GM21390 (cell line): ENCODE results near the gene ASIP.
"Not testable (repeated sequence)": the region's sequence is repeated elsewhere in the genome, so short reads cannot be mapped to it uniquely, and the experiment has no call there.

Experiments
- ATAC-seq: cut with Tn5 transposase; IDR thresholded peaks from one replicate; pipeline ENCODE4 v1.9.1; 2021; ENCODE audit not compliant: unreplicated experiment

ASIP gene

GRCh38 chr20:34242015-34242414 lies 792 bp downstream of the ASIP start:
- ATAC-seq: not testable (repeated sequence)

DNA sequence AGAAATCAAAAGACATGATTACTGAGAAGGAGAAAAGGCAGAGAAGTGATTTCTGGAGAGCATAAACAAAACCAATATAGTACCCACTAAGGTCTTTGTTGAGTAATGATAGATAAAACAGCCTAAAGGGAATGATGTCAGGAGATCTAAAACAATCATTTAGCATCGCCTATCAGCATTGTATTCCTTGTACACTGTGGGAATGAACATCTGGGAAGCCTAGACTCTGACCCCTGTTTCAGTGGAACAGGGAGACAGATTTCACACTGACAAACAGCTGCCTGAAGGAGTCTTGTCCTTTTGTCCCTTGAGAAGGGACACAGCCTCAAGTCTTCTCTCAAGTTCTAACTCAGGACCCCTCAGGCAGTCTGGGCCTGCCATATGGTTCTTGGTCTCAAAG lies 1.7 kb downstream of the ASIP start:
- ATAC-seq: no peak

DNA sequence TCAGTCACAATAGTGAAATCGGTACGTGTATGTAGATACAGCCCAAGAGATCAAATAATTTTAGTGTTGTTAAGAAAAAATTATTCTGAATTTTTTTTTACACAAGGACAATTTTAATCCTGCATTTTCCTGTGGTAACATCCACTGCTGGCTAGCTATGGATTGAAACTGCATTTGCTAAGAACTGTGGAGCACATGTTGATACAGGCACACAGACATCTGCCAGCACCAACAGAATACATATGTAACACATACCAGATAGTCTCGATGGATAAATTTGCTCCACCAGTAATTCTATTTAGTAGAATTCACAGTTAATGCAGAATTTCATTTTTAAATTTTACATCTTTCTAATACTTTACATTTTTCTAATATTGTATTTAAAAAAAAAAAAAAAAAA lies 2.2 kb downstream of the ASIP start:
- ATAC-seq: no peak

- ATAC-seq: no peak
Observed at GRCh38 chr20:34246126-34246626, 5.0 kb downstream of the ASIP start.

DNA sequence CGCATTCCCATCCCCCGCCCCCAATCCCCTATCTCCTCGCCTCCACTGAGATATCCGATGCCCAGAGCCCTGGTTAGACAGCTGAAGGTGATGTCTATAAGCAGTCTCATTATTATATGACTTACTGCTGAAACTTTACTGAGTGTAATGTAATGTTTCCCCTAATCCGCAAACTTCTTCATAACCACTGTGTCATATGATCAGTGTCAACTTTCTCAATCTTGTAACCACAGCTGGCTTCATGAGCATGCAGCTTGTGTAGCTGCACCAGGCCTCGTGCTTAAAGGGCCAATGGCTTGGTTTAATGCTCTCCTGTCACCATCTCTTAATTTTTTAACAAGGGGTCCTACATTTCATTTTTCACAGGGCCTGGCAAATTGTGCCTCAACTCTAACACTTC lies 8.1 kb downstream of the ASIP start:
- no peak for ATAC-seq

DNA sequence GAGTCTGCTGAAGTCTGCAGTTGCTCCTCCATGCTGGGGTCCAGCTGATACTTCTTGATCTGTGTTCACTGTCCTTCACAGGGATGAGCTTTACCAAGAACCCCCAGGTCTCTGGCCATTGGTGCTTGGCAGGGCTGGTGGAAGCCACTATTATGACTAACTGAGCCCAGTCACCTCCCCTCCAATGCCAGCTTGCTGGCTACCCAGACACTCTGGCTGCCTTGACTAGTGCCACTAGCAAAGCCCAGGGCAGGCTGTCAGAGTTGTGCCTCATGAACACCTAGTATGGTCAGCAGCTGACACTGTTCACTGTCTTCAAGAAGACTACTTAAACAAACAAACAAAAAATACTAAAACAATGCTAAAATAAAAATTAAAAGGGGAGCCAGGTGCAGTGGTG lies 8.8 kb downstream of the ASIP start:
- ATAC-seq: no peak

- no peak for ATAC-seq
Observed at GRCh38 chr20:34251619-34252018, 10.4 kb downstream of the ASIP start.

DNA sequence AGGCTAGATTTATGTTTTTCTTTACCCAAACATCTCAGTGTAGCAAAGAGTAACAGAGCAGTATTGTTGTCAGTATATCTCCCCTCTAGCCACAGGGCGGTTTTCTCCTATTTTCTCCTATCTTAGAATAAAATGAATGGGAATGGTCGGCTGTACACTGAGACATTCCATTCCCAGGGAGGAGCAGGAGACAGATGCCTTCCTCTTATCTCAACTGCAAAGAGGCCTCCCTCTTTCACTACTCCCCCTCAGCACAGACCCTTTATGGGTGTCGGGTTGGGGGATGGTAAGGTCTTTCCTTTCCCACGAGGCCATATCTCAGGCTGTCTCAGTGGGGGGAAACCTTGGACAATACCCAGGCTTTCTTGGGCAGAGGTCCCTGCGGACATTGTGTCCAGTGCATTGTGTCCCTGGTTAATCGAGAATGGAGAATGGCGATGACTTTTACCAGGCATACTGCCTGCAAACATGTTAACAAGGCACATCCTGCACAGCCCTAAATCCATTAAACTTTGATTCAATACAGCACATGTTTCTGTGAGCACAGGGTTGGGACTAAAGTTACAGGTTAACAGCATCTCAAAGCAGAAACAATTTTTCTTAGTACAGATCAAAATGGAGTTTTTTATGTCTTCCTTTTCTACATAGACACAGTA lies 11.3 kb downstream of the ASIP start:
- ATAC-seq: not testable (repeated sequence)

GRCh38 chr20:34254979-34255378 lies 13.8 kb downstream of the ASIP start:
- no peak for ATAC-seq

DNA sequence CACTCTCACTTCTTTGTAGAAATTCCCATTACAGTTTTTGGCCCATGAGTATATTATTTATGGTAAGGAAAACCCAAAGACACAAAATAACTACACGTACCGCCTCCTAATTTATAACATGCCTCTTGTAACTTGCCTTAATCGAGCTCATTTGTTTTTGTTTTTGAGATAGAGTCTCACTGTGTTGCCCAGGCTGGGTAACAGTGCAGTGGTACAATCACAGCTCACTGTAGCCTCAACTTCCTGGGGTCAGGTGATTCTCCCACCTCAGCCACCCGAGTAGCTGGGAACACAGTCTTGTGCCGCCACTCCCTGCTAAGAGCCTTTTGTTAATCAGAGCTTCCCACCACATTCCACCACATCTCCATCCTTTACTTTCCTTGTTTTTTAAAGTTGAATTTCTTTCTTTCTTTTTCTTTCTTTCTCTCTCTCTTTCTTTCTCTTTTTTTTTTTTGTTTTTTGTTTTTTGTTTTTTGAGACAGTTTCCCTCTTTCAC lies 15.5 kb downstream of the ASIP start:
- ATAC-seq: no peak

DNA sequence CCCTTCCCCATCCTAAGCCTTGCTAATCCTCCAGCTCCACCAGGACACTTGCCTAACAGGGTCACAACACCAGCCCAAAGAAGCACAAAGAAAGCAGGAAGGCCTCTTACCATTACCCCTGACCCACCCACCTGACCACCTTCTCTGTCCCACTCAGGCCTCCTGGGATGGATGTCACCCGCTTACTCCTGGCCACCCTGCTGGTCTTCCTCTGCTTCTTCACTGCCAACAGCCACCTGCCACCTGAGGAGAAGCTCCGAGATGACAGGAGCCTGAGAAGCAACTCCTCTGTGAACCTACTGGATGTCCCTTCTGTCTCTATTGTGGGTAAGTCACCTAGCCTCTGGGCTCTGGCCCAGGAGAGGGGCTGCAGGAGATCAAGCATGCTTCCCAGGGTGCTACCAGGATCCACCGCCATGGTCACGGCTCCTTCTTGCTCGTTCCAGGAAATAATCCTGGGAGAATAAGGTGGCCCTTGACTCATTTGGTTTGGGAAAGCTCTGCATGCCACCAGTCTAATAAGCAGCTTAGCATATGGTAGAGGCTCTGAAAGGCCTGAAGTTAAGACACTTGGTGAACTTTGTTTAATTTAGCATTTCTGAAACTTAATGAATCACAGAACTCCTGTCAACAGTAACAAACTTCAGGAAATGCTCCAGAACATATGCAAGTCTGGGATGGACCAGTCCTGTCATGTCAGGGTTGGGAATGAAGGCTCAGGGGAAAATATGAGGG lies 19.2 kb downstream of the ASIP start:
- no peak for ATAC-seq

- ATAC-seq: no peak
Observed at GRCh38 chr20:34262488-34263288, 21.5 kb downstream of the ASIP start.

- ATAC-seq: not testable (repeated sequence)
Observed at GRCh38 chr20:34263468-34263867, 22.2 kb downstream of the ASIP start.

GRCh38 chr20:34264141-34264540 lies 22.9 kb downstream of the ASIP start:
- ATAC-seq: no peak

GRCh38 chr20:34268145-34268544 lies 26.9 kb downstream of the ASIP start:
- ATAC-seq: no peak

- no peak for ATAC-seq
Observed at GRCh38 chr20:34268851-34269636, 27.8 kb downstream of the ASIP start.

DNA sequence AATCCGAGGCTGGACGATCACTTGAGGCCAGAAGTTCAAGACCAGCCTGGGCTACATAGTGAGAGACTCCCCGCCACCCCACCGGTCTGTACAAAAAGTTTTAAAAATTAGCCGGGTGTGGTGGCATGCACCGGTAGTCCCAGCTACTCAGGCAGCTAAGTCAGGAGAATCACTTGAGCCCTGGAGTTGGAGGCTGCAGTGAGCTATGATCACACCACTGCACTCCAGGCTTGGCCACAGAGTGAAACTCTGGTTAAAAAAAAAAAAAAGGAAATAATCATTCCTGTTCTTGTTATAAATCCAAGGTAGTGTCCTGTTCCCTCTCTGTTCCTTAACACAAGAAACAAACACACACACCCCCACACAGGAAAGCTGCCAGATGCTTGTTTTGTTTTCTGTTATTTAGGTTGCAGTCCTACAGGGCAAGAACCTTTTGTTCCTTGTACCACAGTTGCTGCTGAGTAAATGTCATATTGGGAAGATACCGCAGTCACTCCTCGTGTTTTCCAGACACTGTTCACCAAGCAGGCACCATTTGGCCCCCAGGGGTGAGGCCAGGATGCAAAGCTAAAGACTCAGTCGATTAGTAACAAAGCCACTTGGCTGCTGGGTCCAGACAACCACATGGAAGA lies 28.9 kb downstream of the ASIP start:
- no peak for ATAC-seq

DNA sequence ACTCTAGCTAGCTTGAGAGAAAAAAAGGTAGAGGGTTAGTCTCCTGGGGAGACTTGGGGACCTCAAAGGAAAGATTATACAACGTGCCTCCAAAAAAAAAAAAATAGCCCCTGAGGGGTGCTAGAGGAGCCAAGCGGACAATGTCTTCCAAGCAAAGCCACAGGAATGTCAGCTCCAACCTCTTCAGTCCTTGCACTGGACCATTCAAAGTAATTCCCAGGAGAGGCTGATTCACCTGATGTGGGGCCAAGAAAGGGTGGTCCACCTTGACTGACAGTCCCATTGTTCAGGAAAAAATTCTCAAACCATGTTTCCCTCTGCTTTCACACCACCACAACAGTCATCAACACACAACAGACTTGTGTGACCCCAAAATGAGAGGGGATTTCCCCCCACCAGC lies 30.7 kb downstream of the ASIP start:
- ATAC-seq: no peak

DNA sequence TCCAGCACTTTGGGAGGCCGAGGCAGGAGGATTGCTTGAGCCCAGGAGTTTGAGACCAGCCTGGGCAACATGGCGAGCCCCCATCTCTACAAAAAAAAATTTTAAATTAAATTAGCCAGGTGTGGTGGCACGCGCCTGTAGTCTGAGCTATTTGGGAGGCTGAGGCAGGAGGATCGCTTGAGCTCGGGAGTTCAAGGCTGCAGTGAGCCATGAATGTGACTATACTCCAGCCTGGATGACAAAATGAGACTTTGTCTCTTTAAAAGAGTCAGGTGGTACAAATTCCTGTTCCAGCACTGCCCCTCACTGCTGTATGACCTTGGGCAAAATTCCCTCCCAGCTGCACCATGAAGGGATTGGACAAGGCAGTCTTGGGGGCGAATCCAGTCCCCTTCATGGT lies 33.5 kb downstream of the ASIP start:
- ATAC-seq: no peak

DNA sequence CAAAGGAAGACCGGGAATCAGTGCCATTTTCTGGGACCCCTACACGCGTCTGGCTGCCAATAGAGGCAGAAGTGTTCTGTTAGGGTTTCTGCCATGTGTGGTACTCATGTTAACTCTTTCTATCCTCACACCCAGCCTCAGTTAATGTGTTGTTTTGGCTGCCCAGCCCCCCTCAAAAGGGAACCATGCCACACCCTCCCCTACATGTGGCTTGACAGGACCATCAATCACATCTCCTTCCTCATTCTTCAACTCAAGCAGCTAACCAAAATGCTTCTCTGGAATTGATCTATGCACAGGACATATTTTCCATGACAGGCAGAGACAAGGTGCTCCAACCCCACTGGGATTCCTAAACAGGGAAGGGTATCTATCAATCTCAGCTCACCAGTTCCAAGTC lies 40.0 kb downstream of the ASIP start:
- no peak for ATAC-seq
